SK-N-SH (cell line): ENCODE results near the gene OR51A4.

Experiments
- CTCF ChIP-seq: fragments of 200-600 bp; sonication (generic); IDR thresholded peaks from 2 replicates; pipeline ENCODE4 v1.6.1; 2017; ENCODE audit warnings: antibody characterized with exemption, mild to moderate bottlenecking, moderate library complexity
- PBX3 ChIP-seq: IDR thresholded peaks from 2 replicates; pipeline ENCODE4; 2012

GRCh38 chr11:4947505-4947904 is at the start of gene OR51A4:
- no peak for TF ChIP-seq PBX3
- no peak for TF ChIP-seq CTCF
